SK-N-DZ (cell line): ENCODE data around the gene PEAK1.
"Not testable (repeated sequence)": the region's sequence is repeated elsewhere in the genome, so short reads cannot be mapped to it uniquely, and the experiment has no call there.

Experiments
- DNase-seq: peaks from one replicate; pipeline ENCODE4 v3.0.0-alpha.2; 2015; ENCODE audit warnings: low spot score

The PEAK1 gene

DNA sequence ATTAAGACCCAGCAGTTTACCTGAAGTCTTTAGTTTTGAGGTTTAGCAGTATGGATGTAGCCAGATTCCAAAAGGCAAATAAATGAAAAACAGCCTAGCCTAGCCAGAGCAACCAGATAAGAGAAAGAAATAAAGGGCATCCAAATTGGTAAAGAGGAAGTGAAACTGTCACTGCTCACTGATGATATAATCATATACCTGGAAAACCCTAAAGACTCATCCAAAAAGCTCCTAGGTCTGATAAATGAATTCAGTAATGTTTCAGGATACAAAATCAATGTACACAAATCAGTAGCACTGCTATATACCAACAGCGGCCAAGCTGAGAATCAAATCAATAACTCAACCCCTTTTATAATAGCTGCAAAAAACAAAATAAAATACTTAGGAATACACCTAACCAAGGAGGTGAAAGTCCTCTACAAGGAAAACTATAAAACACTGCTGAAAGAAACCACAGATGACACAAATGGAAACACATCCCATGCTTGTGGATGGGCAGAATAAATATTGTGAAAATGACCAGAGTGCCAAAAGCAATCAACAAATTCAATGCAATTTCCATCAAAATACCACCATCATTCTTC, 13.6 kb downstream of the PEAK1 start:
- not testable (repeated sequence) for DNase-seq

DNA sequence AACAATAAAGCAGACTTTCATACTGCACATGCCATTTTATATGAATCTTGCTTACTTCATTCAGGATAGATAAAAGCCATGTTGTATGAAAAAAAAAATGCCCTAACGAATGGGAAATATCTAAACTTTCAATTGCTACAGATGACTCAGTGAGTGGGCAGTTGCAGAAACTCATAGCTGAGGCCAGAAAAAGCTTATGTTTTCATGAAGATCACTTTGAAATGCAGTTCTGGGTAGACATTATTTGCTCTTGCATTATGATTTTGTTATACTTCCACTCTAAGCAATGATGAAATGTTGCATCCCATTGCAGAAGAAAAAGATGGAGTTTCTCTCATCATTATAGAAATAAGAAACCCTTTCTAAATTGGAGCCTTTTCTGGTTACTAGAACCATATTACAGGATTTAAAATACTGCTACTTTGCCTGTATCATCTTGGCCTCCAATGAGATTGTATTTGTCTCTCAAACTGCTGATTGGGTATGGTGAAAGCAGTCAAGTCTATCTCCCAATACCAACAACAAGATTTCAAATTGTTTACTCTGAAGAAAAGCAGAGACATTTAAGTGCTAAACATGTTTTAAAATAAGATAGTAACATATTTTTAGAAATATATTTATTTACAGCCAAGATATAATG, 17.0 kb downstream of the PEAK1 start:
- DNase-seq = no peak

DNA sequence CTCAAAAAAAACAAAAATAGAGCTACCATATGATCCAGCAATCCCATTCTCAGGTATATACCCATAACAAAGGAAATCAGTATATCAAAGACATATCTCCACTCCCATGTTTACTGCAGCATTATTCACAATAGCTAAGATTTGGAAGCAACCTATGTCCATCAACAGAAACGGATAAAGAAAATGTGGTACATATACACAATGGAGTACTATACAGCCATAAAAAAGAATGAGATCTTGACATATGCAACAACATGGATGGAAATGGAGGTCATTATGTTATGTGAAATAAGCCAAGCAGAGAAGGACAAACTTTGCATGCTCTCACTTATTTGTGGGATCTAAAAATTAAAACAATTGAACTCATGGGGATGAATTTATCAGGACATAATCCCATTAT, 19.6 kb downstream of the PEAK1 start:
- DNase-seq = no peak

DNA sequence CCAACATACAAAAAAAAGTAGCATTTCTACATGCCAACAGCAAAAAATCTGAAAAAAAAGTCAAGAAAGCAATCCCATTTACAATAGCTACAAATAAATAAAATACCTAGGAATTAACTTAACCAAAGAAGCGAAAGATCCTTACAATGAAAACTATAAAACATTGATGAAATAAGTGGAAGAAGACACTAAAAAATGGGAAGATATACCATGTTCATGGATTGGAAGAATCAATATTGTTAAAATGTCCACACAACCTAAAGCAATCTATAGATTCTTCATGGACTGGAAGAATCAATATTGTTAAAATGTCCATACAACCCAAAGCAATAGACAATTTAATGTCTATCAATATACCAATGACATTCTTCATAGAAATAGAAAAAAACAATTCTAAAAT, 21.0 kb downstream of the PEAK1 start:
- DNase-seq = no peak

DNA sequence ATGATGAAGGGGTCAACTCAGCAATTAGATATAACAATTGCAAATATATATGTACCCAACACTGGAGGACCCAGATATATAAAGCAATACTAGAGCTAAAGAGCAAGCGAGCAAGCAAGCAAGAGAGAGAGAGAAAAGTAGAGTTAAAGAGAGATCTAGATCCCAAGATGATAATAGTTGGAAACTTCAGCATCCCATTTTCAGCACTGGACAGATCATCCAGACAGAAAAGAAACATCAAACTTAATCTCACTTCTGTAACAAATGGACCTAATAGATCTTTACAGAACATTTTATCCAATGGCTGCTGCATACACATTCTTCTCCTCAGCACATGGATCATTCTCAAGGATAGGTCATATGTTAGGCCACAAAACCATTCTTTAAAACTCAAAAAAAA, 23.2 kb downstream of the PEAK1 start:
- DNase-seq = no peak

DNA sequence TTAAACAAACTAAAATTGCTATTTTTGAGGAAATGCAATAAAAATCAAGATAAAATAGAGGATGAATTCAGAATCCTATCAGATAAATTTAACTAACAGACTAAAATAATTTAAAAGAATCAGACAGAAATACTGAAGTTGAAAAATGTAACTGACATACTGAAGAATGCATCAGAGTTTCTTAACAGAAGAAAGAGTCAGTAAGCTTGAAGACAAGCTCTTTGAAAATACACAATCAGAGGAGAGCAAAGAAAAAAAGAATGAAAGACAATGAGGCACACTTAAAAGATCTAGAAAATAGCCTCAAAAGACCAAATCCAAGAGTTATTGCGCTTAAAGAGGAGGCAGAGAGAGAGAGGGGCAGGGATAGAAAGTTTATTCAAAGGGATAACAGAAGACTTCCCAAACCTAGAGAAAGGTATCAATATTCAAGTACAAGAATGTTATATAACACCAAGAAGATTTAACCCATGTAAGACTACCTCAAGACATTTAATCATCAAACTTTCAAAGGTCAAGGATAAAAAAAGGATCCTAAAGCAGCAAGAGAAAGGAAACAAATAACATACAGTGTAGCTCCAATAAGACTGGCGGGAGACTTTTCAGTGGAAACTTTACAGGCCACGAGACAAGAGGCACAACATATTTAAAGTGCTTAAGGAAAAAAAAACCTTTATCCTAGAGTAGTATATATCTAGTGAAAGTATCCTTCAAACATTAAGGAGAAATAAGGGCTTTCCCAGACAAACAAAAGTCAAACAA, 24.7 kb downstream of the PEAK1 start:
- DNase-seq = no peak

DNA sequence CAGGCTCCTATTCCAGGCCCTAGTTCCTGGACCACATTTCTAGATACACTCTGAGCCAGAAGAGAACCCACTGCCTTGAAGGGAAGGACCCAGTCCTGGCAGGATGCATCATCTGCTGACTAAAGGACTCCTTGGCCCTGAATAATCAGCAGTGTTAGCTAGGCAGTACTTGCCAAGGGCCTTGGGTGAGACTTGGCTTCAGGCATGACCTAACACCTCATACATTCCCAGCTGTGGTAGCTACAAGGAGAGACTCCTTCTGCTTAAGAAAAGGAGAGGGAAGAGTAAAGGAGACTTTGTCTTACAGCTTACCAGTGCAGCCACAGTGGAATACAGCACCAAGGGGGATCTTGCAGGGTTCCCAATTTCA, 26.4 kb downstream of the PEAK1 start:
- DNase-seq = no peak

DNA sequence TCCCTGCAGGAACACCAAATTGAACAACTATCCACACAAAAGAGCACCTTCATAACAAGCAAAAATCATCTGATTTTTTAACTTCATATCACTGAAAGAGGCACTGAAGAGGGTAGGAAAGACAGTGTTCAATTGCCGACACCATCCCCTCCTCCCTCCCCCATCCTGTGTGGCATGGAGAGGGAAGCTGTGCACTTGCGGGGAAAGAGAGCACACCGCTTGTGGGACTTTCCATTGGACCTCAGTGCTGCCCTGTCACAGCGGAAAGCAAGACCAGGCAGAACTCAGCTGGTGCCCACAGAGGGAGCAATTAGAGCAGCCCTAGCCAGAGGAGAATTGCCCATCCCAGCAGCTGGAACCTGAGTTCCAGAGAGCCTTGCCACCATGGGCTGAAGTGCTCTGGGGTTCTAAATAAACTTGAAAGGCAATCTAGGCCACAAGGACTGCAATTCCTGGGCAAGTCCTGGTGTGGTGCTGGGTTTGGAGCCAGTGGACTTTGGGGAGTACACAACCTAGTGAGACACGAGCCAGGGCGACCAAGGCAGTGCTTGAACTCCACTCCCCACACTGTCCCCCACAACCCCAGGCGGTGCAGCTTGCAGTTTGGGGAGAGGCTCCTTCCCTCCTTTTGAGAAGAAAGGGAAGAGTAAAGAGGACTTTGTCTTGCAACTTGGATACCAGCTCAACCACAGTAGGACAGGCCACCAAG, 27.0 kb downstream of the PEAK1 start:
- no peak for DNase-seq

DNA sequence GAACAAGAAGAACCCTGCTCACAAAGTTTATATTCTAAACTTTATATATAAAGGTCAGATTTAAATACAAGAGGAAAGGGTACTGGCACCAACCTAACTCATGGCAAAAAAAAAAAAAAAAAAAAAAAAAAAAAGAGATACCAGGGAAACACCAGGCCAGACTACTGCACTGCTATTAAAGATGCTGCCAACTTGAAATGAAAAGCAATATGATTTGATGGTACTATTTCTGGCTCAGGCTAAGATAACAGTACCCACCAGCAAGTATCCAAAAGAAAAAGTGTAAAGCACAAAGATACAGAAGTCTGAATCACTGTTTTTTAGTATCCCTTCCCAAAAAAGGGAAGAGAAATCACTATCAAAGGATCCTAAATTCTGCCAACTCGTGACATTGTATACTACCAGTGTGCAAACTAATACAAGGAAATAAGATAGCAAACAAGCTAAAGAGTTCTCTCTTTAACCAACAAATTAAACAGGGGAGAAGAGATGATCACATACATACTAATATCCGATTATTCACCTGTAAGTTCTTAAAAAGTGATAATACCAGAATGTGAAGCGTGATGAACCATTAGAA, 28.4 kb downstream of the PEAK1 start:
- no peak for DNase-seq

DNA sequence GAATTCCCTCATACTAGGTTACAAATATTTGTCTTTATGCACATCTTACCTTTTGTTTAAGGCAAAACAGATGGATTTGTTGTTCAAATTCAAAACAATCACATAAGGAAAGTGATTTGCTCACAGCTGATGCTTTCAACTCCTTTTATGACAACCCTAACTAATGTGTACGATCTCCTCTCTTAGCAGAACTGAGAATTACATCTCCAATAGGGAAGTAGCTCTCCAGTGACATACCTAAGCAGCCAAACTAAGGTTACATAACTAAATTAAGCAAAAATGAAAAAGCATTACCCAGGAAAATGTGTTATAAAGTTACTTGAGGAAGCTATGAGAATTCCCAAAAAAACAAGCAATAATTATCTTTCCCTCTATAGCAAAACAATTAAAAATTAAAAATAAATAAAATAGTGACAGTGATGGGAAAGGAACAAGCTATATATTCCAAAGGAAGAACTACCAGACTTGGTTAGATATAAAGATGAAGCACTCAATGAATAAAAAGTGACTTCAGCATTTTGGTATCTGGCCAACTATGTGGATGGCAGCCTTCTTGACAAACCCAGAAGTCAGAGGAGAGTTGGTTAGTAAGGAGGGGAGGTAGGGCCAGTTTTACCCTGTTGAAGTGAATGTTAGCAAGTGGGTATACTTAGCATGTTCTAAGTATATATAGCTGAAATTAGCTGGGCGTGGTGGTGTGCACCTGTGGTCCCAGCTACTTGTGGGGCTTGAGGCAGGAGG, 32.4 kb downstream of the PEAK1 start:
- DNase-seq = no peak

DNA sequence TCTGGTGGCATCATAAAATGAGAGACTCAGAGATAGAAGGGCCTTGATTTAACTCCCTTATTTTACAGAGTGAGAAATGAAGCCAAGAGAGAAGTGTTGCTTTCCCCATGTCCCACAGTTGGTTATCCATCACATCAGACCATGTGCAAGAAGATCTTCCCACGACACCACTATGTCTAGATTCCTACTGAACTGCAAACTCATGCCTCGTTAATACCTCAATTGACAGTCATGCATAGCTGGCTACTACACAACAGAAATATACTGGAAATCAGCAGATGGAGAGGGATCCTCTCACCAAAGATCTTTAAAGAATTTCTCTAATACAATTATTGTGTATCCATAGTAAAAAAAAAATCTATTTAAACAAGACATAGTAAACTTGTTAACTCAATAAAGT, 33.3 kb downstream of the PEAK1 start:
- DNase-seq = no peak

DNA sequence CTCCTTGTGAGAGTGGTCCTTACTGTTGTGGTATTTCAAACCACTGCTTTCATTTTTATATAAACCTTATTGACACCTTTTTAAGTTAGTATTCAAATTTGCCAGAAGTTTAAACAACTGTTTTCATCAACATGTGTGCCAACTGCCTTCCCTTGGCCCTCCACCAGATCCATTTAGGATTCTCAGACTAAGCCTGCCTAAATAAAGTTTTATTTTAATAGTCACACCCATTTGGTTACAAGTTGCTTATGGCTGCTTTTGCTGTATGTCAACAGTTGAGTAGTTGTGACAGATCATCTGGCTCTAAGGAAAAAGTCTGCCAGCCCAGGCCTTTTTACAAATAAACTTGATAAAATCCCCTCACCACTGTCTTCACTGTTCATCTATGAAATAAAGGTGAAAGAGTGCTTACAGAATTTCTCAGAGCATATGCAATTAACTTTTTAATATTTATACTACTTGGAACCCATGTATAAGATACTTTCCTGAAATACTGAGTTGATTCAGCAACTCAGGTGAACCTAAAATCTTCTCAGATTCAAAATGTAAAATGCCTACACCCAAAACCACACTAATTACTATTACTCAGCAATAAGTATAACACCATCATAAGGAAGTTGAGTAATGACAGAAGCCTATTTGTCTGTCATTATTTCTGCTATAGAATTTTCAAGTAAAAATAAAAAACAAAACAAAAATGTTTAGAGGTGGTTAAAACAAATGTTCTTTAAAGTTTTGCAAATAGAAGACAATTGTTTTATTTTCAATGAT, 35.1 kb downstream of the PEAK1 start:
- DNase-seq = no peak

DNA sequence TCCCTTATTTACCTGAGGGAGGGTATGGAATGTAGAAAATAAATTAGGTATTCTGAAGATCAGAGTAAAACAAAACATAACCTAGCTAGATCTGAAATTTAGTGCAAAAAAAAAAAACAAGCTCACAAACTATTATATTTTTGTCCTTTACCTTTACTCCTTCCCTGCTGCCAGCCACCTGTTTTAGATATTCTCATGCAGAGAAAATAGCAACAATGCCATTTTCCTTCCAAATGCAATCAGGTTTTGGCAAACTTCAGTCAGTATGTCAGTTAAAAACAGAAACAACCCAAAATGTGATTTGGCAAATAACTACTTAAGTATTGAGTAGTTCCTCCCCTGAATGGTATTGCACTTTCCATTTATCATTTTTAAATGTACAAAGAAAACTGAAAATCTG, 35.8 kb downstream of the PEAK1 start:
- no peak for DNase-seq

DNA sequence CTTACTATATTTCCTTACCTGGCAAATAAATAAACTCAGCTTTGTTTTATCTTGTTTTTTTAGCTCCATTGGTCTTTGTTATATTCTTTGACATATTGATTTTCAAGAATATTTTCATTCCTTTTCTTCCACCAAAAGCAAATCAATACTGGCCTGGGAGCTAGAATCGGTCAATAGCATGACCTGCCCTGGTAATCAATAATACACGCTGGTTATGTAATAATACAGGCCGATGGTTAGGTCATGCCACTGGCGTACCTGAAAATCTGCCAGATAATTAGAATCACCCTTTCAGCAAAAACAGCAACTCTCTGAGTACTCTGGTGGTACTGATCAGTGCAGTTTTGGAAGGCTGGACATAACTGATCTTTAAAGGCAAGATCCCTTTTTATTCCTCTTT, 39.9 kb downstream of the PEAK1 start:
- no peak for DNase-seq

DNA sequence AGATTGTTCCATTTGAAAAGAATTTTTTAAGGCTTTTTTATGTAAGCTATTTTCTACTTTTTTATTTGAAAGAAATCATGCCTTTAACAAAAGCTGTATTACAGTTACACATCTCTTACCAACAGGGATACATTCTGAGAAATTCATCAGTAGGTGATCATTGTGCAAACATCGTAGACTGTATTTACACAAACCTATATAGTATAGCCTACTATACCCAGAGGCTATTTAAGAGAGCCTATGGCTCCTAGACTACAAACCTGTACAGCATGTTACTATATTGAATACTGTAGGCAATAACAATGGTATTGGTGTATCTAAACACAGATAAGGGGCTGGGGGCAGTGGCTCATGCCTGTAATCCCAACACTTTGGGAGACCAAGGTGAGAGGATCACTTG, 43.1 kb downstream of the PEAK1 start:
- no peak for DNase-seq

DNA sequence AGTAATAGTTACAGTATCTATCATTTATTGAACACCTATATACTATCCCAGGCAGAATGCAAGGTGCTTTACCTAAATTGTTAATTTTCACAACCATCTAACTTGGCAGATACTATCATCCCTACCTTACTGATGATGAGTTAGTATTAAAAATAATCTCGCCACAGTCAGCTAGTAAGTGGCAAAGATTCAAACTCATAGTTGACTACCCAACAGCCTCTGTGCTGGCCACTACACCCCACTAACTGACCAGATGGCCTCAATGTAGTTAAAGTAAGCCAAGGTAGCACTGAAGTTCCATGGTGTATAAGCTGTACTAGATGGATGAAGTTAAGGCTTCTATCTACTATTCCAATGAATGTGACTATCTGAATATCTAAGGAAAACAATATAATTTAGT, 44.8 kb downstream of the PEAK1 start:
- no peak for DNase-seq

DNA sequence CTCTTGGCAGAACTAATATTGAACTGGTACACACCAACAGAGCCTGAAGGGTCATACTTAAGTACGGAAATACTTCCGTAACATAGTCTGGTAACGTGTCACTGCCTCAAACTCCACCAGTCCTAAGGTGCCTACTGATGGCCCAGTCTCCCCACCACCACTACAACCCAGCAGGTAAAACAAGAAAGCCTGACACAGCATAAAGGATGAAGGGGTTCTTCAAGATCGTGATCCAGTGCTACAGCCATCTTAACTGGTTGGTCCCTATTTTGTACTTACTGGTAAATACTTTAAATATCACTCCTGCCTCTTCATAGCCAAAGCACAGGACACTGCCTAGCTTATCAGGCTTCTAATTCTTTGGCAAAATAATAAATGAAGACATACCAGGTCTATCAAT, 46.5 kb downstream of the PEAK1 start:
- DNase-seq = no peak

DNA sequence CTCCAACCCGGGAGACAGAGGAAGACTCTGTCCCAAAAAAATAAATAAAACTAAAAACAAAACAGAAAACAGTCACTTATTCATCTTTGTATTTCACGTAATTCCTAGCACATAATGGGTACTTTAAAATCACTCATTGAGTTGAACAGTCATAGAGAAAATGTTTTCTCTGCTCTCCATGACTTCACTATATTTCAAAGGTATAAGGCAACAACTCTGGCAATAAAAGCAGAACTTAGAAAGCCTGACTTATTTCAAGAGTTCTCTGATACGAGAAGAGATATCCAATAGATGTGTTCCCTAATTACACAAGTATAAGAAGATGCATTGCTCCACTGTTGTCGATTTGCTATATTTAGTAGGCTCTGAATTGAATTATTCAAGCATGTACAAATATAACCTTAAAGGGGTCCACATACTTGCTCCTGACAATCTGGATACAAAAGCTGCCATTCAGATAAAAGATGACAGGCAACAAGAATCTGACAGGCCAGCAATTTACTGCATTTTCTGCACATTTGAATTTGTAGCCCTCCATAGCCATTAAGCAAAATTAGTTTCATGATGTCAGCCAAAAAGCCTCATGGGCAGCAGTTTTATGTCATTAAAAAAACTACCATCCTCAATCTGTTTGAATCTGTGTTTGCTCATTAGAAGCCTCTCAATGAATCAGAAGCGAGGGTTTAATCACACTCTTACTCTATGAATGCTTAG, 47.9 kb downstream of the PEAK1 start:
- no peak for DNase-seq

DNA sequence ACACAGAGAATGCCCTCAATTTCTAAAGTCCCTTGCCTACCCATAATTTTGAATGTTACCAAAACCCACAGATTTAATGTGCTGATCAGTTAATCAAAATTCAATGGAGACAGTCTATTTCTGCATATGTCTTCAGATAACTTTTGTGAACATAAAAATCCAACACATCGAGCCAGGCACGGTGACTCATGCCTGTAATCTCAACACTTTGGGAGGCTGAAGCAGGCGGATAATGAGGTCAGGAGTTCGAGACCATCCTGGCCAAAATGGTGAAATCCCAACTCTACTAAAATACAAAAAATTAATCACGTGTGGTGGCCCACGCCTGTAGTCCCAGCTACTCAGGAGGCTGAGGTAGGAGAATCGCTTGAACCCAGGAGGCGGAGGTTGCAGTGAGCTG, 49.3 kb downstream of the PEAK1 start:
- DNase-seq = no peak

DNA sequence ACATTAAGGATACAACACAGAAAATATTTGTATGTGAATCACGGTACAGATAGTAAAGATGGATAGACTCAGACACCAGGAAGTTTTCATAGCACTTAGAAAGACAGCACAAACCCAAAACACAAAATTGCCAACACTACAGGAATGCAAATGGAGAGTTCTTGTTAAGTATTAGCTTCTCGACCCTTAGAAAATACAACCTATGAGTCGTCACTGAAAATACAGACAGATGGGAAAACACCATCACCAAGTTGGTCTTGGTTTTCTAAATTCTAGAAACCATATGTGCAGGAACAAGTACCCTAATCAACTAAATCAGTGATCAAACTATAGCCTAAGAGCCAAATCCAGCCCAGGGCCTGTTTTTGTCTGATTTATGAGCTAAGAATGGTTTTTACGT, 50.7 kb downstream of the PEAK1 start:
- no peak for DNase-seq
